WERI-Rb-1 (cell line): ENCODE data around the gene NET1.

Experiments
- DNase-seq: peaks from one replicate; pipeline ENCODE4 v3.0.0-alpha.2; 2020
- H3K27ac ChIP-seq: fragments of 250-450 bp; sonication (Bioruptor Pico); 2 replicates; pipeline ENCODE4 v1.5.1; 2020; ENCODE audit warnings: mild to moderate bottlenecking, moderate library complexity
- H3K27me3 ChIP-seq: fragments of 250-450 bp; sonication (Bioruptor Pico); 2 replicates; pipeline ENCODE4 v1.5.1; 2021; ENCODE audit warnings: mild to moderate bottlenecking, low read depth, moderate library complexity; ENCODE audit not compliant: insufficient read depth, severe bottlenecking
- H3K36me3 ChIP-seq: fragments of 250-450 bp; sonication (Bioruptor Pico); 2 replicates; pipeline ENCODE4 v1.5.1; 2020; ENCODE audit warnings: mild to moderate bottlenecking, moderate library complexity
- H3K4me3 ChIP-seq: 2 replicates; pipeline ENCODE4 v1.5.1; 2011; ENCODE audit warnings: low read depth, mild to moderate bottlenecking, control low read depth, low read length
- H3K9me3 ChIP-seq: fragments of 250-450 bp; sonication (Bioruptor Pico); 2 replicates; pipeline ENCODE4 v1.5.1; 2021; ENCODE audit warnings: mild to moderate bottlenecking, moderate library complexity; ENCODE audit not compliant: severe bottlenecking
- TF ChIP-seq, protein P1 (sequence below): IDR thresholded peaks from 2 replicates; pipeline ENCODE4 v1.5.1; 2011; ENCODE audit warnings: low read depth, mild to moderate bottlenecking, control low read depth, inconsistent platforms, low read length

The NET1 gene

DNA sequence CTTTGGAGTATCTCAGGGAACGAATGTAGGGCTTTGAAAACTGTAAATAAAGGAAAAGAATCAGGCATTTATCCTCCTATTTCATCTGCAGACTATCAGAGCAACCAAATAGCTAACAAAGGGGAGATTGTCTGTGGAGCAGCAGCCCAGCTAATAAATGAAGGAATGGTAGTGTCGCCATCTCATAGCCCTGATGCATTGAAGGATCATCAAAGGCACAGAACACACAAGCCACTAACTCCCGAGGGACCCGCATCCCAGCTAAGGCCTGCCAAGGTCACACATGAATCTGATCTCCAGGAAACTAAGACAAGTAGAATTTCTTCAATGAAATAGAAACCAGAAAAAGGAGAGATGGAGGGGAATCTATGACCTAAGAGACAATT, 48.8 kb downstream of the NET1 start:
- H3K27me3 ChIP-seq, result no peaks in the 10 kb centered on the region
- DNase-seq, result no peak
- no peak overlapping the region for H3K4me3 ChIP-seq
- H3K27ac ChIP-seq, result no peak overlapping the region
- peaks cover 4% of the 10 kb centered on the region; the same call in 1 of the 2 replicates for H3K36me3 ChIP-seq
- H3K9me3 ChIP-seq, result no peaks in the 10 kb centered on the region
- TF ChIP-seq, protein P1, sequence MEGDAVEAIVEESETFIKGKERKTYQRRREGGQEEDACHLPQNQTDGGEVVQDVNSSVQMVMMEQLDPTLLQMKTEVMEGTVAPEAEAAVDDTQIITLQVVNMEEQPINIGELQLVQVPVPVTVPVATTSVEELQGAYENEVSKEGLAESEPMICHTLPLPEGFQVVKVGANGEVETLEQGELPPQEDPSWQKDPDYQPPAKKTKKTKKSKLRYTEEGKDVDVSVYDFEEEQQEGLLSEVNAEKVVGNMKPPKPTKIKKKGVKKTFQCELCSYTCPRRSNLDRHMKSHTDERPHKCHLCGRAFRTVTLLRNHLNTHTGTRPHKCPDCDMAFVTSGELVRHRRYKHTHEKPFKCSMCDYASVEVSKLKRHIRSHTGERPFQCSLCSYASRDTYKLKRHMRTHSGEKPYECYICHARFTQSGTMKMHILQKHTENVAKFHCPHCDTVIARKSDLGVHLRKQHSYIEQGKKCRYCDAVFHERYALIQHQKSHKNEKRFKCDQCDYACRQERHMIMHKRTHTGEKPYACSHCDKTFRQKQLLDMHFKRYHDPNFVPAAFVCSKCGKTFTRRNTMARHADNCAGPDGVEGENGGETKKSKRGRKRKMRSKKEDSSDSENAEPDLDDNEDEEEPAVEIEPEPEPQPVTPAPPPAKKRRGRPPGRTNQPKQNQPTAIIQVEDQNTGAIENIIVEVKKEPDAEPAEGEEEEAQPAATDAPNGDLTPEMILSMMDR, result no peak

- no peaks in the 10 kb centered on the region for H3K9me3 ChIP-seq
- TF ChIP-seq, protein P1, result no peak
- no peak overlapping the region for H3K27ac ChIP-seq
- DNase-seq, result no peak
- no peaks in the 10 kb centered on the region for H3K36me3 ChIP-seq
- H3K4me3 ChIP-seq, result no peak overlapping the region
- H3K27me3 ChIP-seq, result no peaks in the 10 kb centered on the region
Observed at GRCh38 chr10:5461914-5462840, 49.8 kb downstream of the NET1 start.

- TF ChIP-seq, protein P1, result no peak
- no peak for DNase-seq
- no peaks in the 10 kb centered on the region for H3K27me3 ChIP-seq
- no peaks in the 10 kb centered on the region for H3K9me3 ChIP-seq
- no peak overlapping the region for H3K4me3 ChIP-seq
- H3K27ac ChIP-seq, result no peak overlapping the region
- no peaks in the 10 kb centered on the region for H3K36me3 ChIP-seq
Observed at GRCh38 chr10:5462841-5463293, 50.5 kb downstream of the NET1 start.

DNA sequence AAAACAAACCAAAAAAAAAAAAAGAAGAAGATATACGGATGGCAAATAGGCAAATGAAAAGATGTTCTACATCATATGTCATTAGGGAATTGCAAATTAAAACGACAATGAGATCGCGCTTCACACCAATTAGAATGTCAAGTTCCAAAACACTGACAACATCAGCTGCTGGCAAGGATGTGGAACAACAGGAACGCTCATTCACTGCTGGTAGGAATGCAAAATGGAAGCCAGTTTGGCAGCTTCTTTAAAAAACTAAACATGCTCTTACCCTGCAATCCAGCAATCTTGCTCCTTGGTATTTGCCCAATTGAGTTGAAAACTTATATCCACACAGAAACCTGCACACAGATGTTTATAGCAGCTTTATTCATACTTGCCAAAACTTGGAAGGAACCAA, 52.2 kb downstream of the NET1 start:
- DNase-seq, result no peak
- H3K4me3 ChIP-seq, result no peak overlapping the region
- H3K36me3 ChIP-seq, result no peaks in the 10 kb centered on the region
- no peaks in the 10 kb centered on the region for H3K27me3 ChIP-seq
- TF ChIP-seq, protein P1, result no peak
- H3K9me3 ChIP-seq, result no peaks in the 10 kb centered on the region
- no peak overlapping the region for H3K27ac ChIP-seq

- no peak for DNase-seq
Observed at GRCh38 chr10:5465976-5466450, 53.7 kb downstream of the NET1 start.

More at GRCh38 chr10:5465976-5466450, 53.7 kb downstream of the NET1 start:
- H3K9me3 ChIP-seq, result no peaks in the 10 kb centered on the region
- TF ChIP-seq, protein P1, result no peak
- no peak overlapping the region for H3K27ac ChIP-seq
- H3K4me3 ChIP-seq, result no peak overlapping the region
- no peaks in the 10 kb centered on the region for H3K36me3 ChIP-seq
- no peaks in the 10 kb centered on the region for H3K27me3 ChIP-seq
